IMR-90 (cell line): ENCODE data around the gene IFT20. TPM values are rescaled to one million over a fixed set of nuclear protein-coding genes. Genes with fewer than 3 reads are reported as not detected.

Source experiments
- ATAC-seq: fragments of 200-7000 bp; cut with Tn5 transposase; 2 replicates; pipeline ENCODE4 v1.9.1; 2020; ENCODE audit warnings: low read depth, mild to moderate bottlenecking, moderate library complexity
- BruUV-seq: library from RNA; stranded (reverse); fragments of 400-500 nt; replicated peaks from 2 replicates; lab custom pipeline; 2021; lab: Mats Ljungman, UMichigan
- CTCF ChIA-PET: fragments of 300-600 bp; formaldehyde crosslinking; extraction: SDS; loops from one replicate; lab custom pipeline; 2021; ENCODE audit warnings: antibody characterized with exemption; lab: Yijun Ruan, JAX
- POLR2A ChIA-PET: fragments of 300-600 bp; sonication (Branson Sonifier 250); formaldehyde crosslinking; loops from one replicate; lab custom pipeline; 2022; ENCODE audit warnings: antibody characterized with exemption; ENCODE audit not compliant: unreplicated experiment; lab: Charles Lee
- DNase-seq: peaks from one replicate; pipeline ENCODE4 v3.0.0; 2013
- H2AFZ ChIP-seq: replicated peaks from 2 replicates; pipeline ENCODE3; 2013; ENCODE audit warnings: low read length, mild to moderate bottlenecking; ENCODE audit not compliant: poor library complexity
- H2AK5ac ChIP-seq: 2 replicates; pipeline ENCODE4 v1.6.1; 2013; ENCODE audit warnings: low read depth, low read length, inconsistent platforms
- H2AK9ac ChIP-seq: replicated peaks from 2 replicates; pipeline ENCODE3; 2013; ENCODE audit warnings: mild to moderate bottlenecking, low read depth, low read length, moderate library complexity; ENCODE audit not compliant: poor library complexity
- H2BK120ac ChIP-seq: 2 replicates; pipeline ENCODE4 v1.6.1; 2013; ENCODE audit warnings: low read depth, low read length, inconsistent platforms
- H2BK15ac ChIP-seq: 3 replicates; pipeline ENCODE4 v1.6.1; 2013; ENCODE audit warnings: low read depth, low read length, inconsistent platforms
- H2BK20ac ChIP-seq: 2 replicates; pipeline ENCODE4 v1.6.1; 2013; ENCODE audit warnings: low read depth, mild to moderate bottlenecking, inconsistent platforms, low read length, moderate library complexity
- H2BK5ac ChIP-seq: 2 replicates; pipeline ENCODE4 v1.6.1; 2013; ENCODE audit warnings: mild to moderate bottlenecking, low read depth, low read length, inconsistent platforms; ENCODE audit not compliant: poor library complexity, severe bottlenecking
- H3K14ac ChIP-seq: replicated peaks from 2 replicates; pipeline ENCODE4 v1.6.1; 2013; ENCODE audit warnings: low read depth, low read length, inconsistent platforms
- H3K18ac ChIP-seq: 2 replicates; pipeline ENCODE4 v1.6.1; 2013; ENCODE audit warnings: low read depth, low read length, control low read depth
- H3K23ac ChIP-seq: 2 replicates; pipeline ENCODE4 v1.6.1; 2013; ENCODE audit warnings: low read depth, low read length, inconsistent platforms
- H3K27ac ChIP-seq: 2 replicates; pipeline ENCODE4 v1.5.1; 2013; ENCODE audit warnings: mild to moderate bottlenecking, control low read depth, low read length; ENCODE audit not compliant: insufficient read depth
- H3K27me3 ChIP-seq: 2 replicates; pipeline ENCODE4 v1.6.1; 2013; ENCODE audit warnings: low read length; ENCODE audit not compliant: control insufficient read depth, insufficient read depth
- H3K36me3 ChIP-seq: 2 replicates; pipeline ENCODE4 v1.6.1; 2013; ENCODE audit warnings: low read length, mixed read lengths; ENCODE audit not compliant: control insufficient read depth, insufficient read depth
- H3K4ac ChIP-seq: 2 replicates; pipeline ENCODE4 v1.6.1; 2013; ENCODE audit warnings: low read depth, low read length, inconsistent platforms
- H3K4me1 ChIP-seq: 2 replicates; pipeline ENCODE4 v1.6.1; 2013; ENCODE audit warnings: low read length, mixed read lengths; ENCODE audit not compliant: control insufficient read depth, insufficient read depth
- H3K4me2 ChIP-seq: 2 replicates; pipeline ENCODE4 v1.6.1; 2013; ENCODE audit warnings: low read depth, mild to moderate bottlenecking, control low read depth, low read length, moderate library complexity
- H3K4me3 ChIP-seq: 2 replicates; pipeline ENCODE4 v1.5.1; 2013; ENCODE audit warnings: low read depth, mild to moderate bottlenecking, control low read depth, low read length, moderate library complexity; ENCODE audit not compliant: insufficient read depth
- H3K56ac ChIP-seq: 2 replicates; pipeline ENCODE4 v1.6.1; 2013; ENCODE audit warnings: low read length, inconsistent platforms; ENCODE audit not compliant: insufficient read depth; ENCODE audit errors: extremely low read depth
- H3K79me1 ChIP-seq, 2 experiments: 2 replicates each; pipeline ENCODE4 v1.6.1; 2013; ENCODE audit warnings: low read length in 2 of 2, inconsistent platforms in 1 of 2, low read depth in 1 of 2
- H3K9ac ChIP-seq: 2 replicates; pipeline ENCODE4 v1.6.1; 2013; ENCODE audit warnings: low read depth, low read length, control low read depth
- H3K9me1 ChIP-seq: 2 replicates; pipeline ENCODE4 v1.6.1; 2013; ENCODE audit warnings: low read length, inconsistent platforms; ENCODE audit not compliant: insufficient read depth
- H3K9me3 ChIP-seq: 2 replicates; pipeline ENCODE4 v1.6.1; 2013; ENCODE audit warnings: low read length; ENCODE audit not compliant: control insufficient read depth, insufficient read depth
- H4K20me1 ChIP-seq: 2 replicates; pipeline ENCODE4 v1.6.1; 2013; ENCODE audit warnings: low read length, inconsistent platforms; ENCODE audit not compliant: insufficient read depth
- H4K5ac ChIP-seq: 2 replicates; pipeline ENCODE4 v1.6.1; 2013; ENCODE audit warnings: mild to moderate bottlenecking, low read depth, low read length, control low read depth
- H4K8ac ChIP-seq, 2 experiments: 2 replicates each; pipeline ENCODE4 v1.6.1; 2013; ENCODE audit warnings: low read depth in 2 of 2, low read length in 2 of 2, control low read depth in 1 of 2, inconsistent platforms in 1 of 2
- H4K91ac ChIP-seq: 2 replicates; pipeline ENCODE4 v1.6.1; 2013; ENCODE audit warnings: low read depth, low read length, inconsistent platforms; ENCODE audit not compliant: insufficient read depth
- BHLHE40 ChIP-seq: fragments of 150-350 bp; IDR thresholded peaks from 2 replicates; pipeline ENCODE4 v1.6.1; 2016; ENCODE audit warnings: mild to moderate bottlenecking, low read depth, low read length
- CEBPB ChIP-seq: IDR thresholded peaks from 2 replicates; pipeline ENCODE4 v1.6.1; 2012; ENCODE audit warnings: low read depth, low read length, improper control_type of control experiment
- CHD1 ChIP-seq: IDR thresholded peaks from 2 replicates; pipeline ENCODE4 v1.6.1; 2012; ENCODE audit warnings: low read depth, low read length, improper control_type of control experiment
- ELK1 ChIP-seq: fragments of 150-350 bp; IDR thresholded peaks from 2 replicates; pipeline ENCODE4 v1.6.1; 2016; ENCODE audit warnings: low read depth, mild to moderate bottlenecking, low read length, moderate library complexity, borderline replicate concordance
- MAZ ChIP-seq: IDR thresholded peaks from 2 replicates; pipeline ENCODE4 v1.6.1; 2012; ENCODE audit warnings: low read depth, mild to moderate bottlenecking, low read length, improper control_type of control experiment, moderate library complexity, borderline replicate concordance
- MXI1 ChIP-seq: IDR thresholded peaks from 2 replicates; pipeline ENCODE4 v1.6.1; 2012; ENCODE audit warnings: low read depth, mild to moderate bottlenecking, low read length, moderate library complexity, borderline replicate concordance
- NFE2L2 ChIP-seq: fragments of 150-350 bp; IDR thresholded peaks from 2 replicates; pipeline ENCODE4 v1.6.1; 2016; ENCODE audit warnings: low read depth, mild to moderate bottlenecking, low read length
- POLR2A ChIP-seq: IDR thresholded peaks from 2 replicates; pipeline ENCODE4 v1.6.1; 2012; ENCODE audit warnings: mild to moderate bottlenecking, low read depth, low read length
- RAD21 ChIP-seq: IDR thresholded peaks from 2 replicates; pipeline ENCODE4 v1.6.1; 2012; ENCODE audit warnings: low read length, improper control_type of control experiment
- RCOR1 ChIP-seq: IDR thresholded peaks from 2 replicates; pipeline ENCODE4 v1.6.1; 2012; ENCODE audit warnings: mild to moderate bottlenecking, low read length, improper control_type of control experiment; ENCODE audit not compliant: insufficient replicate concordance
- RFX5 ChIP-seq: IDR thresholded peaks from 2 replicates; pipeline ENCODE4 v1.8.0; 2012; ENCODE audit warnings: low read depth, mild to moderate bottlenecking, low read length, moderate library complexity
- SMC3 ChIP-seq: fragments of 150-350 bp; IDR thresholded peaks from 2 replicates; pipeline ENCODE4 v1.6.1; 2016; ENCODE audit warnings: low read depth, mild to moderate bottlenecking, antibody characterized with exemption, low read length, moderate library complexity
- WGBS, 2 experiments: methylation state at CpG; one replicate each; pipeline versions ENCODE4 v1.1.5 to v1.1.7; 2013; ENCODE audit warnings: missing lambda C conversion rate in 2 of 2; ENCODE audit not compliant: insufficient read length in 1 of 2; ENCODE audit errors: extremely low coverage in 2 of 2; 5-methylcytosine and 5-hydroxymethylcytosine counted together
- dilution Hi-C: fragments of 300-500 bp; cut with HindIII; formaldehyde crosslinking; loops from one replicate; pipeline ENCODE4 v1.14.3; 2018; ENCODE audit warnings: low sequenced_read_pairs; ENCODE audit not compliant: unreplicated experiment
- in situ Hi-C: fragments of 300-500 bp; cut with MboI; formaldehyde crosslinking; loops from 3 replicates; pipeline ENCODE4 v1.14.3; 2019; ENCODE audit warnings: low sequenced_read_pairs, inconsistent platforms, mixed read lengths
- intact Hi-C: fragments of 100-400 bp; cut with micrococcal nuclease; formaldehyde crosslinking; loops from 2 replicates; pipeline ENCODE4 v1.10.0; 2022
- polyA plus RNA-seq, 3 experiments: library from polyadenylated mRNA; depleted of rRNA; stranded (reverse); fragments of >200 nt; gene quantifications; 2 replicates each; pipeline ENCODE4 v1.2.3, GENCODE V29; 2012; ENCODE audit warnings: low replicate concordance in 1 of 3
- total RNA-seq: library from RNA; depleted of rRNA; stranded (reverse); fragments of >200 nt; gene quantifications from 2 replicates; pipeline ENCODE4 v1.2.3, GENCODE V29; 2012
- TF ChIP-seq, protein P1 (sequence below): fragments of 150-350 bp; IDR thresholded peaks from 2 replicates; pipeline ENCODE4 v1.6.1; 2017; ENCODE audit warnings: mild to moderate bottlenecking, antibody characterized with exemption, low read length, low read depth
- TF ChIP-seq, protein P2 (sequence below): conservative IDR thresholded peaks from 2 replicates; pipeline ENCODE4 v1.5.1; 2012; ENCODE audit warnings: mild to moderate bottlenecking, low read depth, low read length, improper control_type of control experiment

The IFT20 gene
- total and polyA plus RNA-seq, 2 of the 4 experiments (the other 2 are of a cell fraction) = 25.5 to 46.3 TPM

DNA sequence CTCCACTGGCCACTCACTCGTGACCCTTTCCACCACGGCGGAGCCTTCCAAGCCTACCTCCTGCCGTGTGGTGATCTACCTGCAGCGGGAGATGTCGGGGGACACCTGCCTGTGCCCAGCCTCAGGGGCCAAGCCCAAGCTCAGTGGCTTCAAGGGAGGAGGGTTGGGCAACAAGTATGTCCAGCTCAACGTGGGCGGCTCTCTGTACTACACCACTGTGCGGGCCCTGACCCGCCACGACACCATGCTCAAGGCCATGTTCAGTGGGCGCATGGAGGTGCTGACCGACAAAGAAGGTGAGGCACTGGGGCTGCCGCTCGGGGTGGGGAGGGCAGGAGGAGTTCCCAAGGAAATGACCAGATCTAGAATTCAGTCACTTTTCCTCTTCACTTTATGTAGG, 4.2 kb upstream of the IFT20 start:
- POLR2A ChIA-PET = no interaction called here
- H3K9ac ChIP-seq = no peak overlapping the region

More for the DNA sequence above, 4.2 kb upstream of the IFT20 start:
- Histone ChIP-seq H3K14ac (no peak overlapping the region), H3K27ac (no peak overlapping the region), H4K5ac (no peak overlapping the region), H2AK9ac (no peak overlapping the region), H2BK20ac (no peak overlapping the region), H3K79me1 (peaks cover 31 to 87% of the 10 kb centered on the region in 2 experiments; a peak in 3 of 4 replicates), H3K4me3 (no peak overlapping the region), H2BK15ac (no peak overlapping the region), H3K23ac (no peak overlapping the region), H4K20me1 (peaks cover 41% of the 10 kb centered on the region; the same call in 1 of the 2 replicates), H2BK120ac (no peak overlapping the region), H2AFZ (no peak overlapping the region), H3K56ac (no peak overlapping the region), H3K18ac (no peak overlapping the region), H3K9me1 (peaks cover 12% of the 10 kb centered on the region), H4K8ac (no peak overlapping the region), H3K27me3 (no peaks in the 10 kb centered on the region), H3K36me3 (peaks cover 48% of the 10 kb centered on the region), H4K91ac (no peak overlapping the region), H2AK5ac (peak overlapping the region; percentile 13; the same call in 1 of the 2 replicates), H3K9me3 (no peaks in the 10 kb centered on the region), H3K4me1 (peaks cover 9% of the 10 kb centered on the region), H3K4me2 (no peak overlapping the region), H2BK5ac (no peak overlapping the region), H3K4ac (no peak overlapping the region; the same call in 1 of the 2 replicates)
- dilution Hi-C loops (no loop called here), in situ Hi-C loops (loop anchor here (25.0 kb wide), 1 partner anchor 802 kb away; no protein-coding TSS in a partner anchor), intact Hi-C loops (loop anchor here (5.0 to 10.0 kb wide), 3 partner anchors 107 to 447 kb away; partner anchors contain the start of genes LYRM9 and NLK)
- CTCF ChIA-PET = no interaction called here
- no peak for DNase-seq
- no peak for ATAC-seq
- WGBS, 2 experiments = 87% methylated on average over 3 of the region's 15 CpGs; no CpG with 5 or more reads in 1 of the 2 experiments
- no TSS peak for BruUV-seq
- TF ChIP-seq RAD21 (no peak), SMC3 (no peak), MXI1 (no peak), CEBPB (no peak), BHLHE40 (no peak), CHD1 (no peak), POLR2A (no peak), RFX5 (no peak), RCOR1 (no peak), ELK1 (no peak), NFE2L2 (no peak), MAZ (no peak)
- TF ChIP-seq, protein P1, sequence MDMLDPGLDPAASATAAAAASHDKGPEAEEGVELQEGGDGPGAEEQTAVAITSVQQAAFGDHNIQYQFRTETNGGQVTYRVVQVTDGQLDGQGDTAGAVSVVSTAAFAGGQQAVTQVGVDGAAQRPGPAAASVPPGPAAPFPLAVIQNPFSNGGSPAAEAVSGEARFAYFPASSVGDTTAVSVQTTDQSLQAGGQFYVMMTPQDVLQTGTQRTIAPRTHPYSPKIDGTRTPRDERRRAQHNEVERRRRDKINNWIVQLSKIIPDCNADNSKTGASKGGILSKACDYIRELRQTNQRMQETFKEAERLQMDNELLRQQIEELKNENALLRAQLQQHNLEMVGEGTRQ = no peak
- TF ChIP-seq, protein P2, sequence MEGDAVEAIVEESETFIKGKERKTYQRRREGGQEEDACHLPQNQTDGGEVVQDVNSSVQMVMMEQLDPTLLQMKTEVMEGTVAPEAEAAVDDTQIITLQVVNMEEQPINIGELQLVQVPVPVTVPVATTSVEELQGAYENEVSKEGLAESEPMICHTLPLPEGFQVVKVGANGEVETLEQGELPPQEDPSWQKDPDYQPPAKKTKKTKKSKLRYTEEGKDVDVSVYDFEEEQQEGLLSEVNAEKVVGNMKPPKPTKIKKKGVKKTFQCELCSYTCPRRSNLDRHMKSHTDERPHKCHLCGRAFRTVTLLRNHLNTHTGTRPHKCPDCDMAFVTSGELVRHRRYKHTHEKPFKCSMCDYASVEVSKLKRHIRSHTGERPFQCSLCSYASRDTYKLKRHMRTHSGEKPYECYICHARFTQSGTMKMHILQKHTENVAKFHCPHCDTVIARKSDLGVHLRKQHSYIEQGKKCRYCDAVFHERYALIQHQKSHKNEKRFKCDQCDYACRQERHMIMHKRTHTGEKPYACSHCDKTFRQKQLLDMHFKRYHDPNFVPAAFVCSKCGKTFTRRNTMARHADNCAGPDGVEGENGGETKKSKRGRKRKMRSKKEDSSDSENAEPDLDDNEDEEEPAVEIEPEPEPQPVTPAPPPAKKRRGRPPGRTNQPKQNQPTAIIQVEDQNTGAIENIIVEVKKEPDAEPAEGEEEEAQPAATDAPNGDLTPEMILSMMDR = no peak
